ENCODE measurements around the gene DMXL2.

DNA sequence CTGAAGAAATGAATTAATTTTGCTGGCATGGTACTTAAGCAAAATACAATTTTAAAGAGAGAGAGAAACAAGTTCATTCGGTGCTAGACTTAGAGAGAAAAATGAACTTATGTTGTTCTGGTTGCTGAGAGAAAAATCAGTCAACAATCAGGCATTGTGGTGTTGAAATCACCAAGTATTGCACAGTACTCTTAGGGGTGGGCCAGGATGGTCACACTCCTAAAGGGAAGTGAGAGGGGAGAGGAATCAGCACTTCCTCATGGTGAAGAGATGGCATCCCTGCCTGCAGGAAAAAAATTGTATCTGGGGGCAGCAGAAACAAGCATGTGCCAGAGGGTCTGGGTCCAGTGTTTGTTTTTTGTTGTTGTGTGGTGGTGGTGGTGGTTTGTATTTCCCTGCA is 7.0 kb upstream of the DMXL2 start:
- TF ChIP-seq TAF1 (IDR thresholded peaks at IDR 0.05; ENCODE audit: control insufficient read depth, extremely low read depth, insufficient read depth, low read length, severe bottlenecking), result no peak
- no peak for TF ChIP-seq ARID2 (IDR thresholded peaks at IDR 0.05)
- no peak for TF ChIP-seq ZBTB7A (IDR thresholded peaks at IDR 0.05; ENCODE audit: borderline replicate concordance, control insufficient read depth, low read depth, low read length)
- no peak for TF ChIP-seq PHB (CRISPR knock-in tag; IDR thresholded peaks at IDR 0.05)
- TF ChIP-seq, protein P1, sequence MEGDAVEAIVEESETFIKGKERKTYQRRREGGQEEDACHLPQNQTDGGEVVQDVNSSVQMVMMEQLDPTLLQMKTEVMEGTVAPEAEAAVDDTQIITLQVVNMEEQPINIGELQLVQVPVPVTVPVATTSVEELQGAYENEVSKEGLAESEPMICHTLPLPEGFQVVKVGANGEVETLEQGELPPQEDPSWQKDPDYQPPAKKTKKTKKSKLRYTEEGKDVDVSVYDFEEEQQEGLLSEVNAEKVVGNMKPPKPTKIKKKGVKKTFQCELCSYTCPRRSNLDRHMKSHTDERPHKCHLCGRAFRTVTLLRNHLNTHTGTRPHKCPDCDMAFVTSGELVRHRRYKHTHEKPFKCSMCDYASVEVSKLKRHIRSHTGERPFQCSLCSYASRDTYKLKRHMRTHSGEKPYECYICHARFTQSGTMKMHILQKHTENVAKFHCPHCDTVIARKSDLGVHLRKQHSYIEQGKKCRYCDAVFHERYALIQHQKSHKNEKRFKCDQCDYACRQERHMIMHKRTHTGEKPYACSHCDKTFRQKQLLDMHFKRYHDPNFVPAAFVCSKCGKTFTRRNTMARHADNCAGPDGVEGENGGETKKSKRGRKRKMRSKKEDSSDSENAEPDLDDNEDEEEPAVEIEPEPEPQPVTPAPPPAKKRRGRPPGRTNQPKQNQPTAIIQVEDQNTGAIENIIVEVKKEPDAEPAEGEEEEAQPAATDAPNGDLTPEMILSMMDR (IDR thresholded peaks at IDR 0.05 in 2 of 3, conservative IDR thresholded peaks at IDR 0.05 in 1 of 3; ENCODE audit: insufficient read depth in 2 of 3, low read depth in 1 of 3, low read length in 3 of 3), result no peak
- TF ChIP-seq, protein P2, sequence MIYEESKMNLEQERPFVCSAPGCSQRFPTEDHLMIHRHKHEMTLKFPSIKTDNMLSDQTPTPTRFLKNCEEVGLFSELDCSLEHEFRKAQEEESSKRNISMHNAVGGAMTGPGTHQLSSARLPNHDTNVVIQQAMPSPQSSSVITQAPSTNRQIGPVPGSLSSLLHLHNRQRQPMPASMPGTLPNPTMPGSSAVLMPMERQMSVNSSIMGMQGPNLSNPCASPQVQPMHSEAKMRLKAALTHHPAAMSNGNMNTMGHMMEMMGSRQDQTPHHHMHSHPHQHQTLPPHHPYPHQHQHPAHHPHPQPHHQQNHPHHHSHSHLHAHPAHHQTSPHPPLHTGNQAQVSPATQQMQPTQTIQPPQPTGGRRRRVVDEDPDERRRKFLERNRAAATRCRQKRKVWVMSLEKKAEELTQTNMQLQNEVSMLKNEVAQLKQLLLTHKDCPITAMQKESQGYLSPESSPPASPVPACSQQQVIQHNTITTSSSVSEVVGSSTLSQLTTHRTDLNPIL (CRISPR knock-in tag; IDR thresholded peaks at IDR 0.05), result no peak
- TF ChIP-seq SMAD1 (IDR thresholded peaks at IDR 0.05; ENCODE audit: low read depth, low read length, partially characterized antibody), result no peak
- no peak for TF ChIP-seq FOXK1 (CRISPR knock-in tag; IDR thresholded peaks at IDR 0.05; ENCODE audit: borderline replicate concordance)
- TF ChIP-seq, protein P3, sequence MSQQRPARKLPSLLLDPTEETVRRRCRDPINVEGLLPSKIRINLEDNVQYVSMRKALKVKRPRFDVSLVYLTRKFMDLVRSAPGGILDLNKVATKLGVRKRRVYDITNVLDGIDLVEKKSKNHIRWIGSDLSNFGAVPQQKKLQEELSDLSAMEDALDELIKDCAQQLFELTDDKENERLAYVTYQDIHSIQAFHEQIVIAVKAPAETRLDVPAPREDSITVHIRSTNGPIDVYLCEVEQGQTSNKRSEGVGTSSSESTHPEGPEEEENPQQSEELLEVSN (IDR thresholded peaks at IDR 0.05; ENCODE audit: borderline replicate concordance in 1 of 2, extremely low read depth in 1 of 2, insufficient read depth in 1 of 2, insufficient read length in 1 of 2, low read depth in 1 of 2, low read length in 1 of 2, poor library complexity in 1 of 2, severe bottlenecking in 1 of 2), result no peak
- TF ChIP-seq, protein P4, sequence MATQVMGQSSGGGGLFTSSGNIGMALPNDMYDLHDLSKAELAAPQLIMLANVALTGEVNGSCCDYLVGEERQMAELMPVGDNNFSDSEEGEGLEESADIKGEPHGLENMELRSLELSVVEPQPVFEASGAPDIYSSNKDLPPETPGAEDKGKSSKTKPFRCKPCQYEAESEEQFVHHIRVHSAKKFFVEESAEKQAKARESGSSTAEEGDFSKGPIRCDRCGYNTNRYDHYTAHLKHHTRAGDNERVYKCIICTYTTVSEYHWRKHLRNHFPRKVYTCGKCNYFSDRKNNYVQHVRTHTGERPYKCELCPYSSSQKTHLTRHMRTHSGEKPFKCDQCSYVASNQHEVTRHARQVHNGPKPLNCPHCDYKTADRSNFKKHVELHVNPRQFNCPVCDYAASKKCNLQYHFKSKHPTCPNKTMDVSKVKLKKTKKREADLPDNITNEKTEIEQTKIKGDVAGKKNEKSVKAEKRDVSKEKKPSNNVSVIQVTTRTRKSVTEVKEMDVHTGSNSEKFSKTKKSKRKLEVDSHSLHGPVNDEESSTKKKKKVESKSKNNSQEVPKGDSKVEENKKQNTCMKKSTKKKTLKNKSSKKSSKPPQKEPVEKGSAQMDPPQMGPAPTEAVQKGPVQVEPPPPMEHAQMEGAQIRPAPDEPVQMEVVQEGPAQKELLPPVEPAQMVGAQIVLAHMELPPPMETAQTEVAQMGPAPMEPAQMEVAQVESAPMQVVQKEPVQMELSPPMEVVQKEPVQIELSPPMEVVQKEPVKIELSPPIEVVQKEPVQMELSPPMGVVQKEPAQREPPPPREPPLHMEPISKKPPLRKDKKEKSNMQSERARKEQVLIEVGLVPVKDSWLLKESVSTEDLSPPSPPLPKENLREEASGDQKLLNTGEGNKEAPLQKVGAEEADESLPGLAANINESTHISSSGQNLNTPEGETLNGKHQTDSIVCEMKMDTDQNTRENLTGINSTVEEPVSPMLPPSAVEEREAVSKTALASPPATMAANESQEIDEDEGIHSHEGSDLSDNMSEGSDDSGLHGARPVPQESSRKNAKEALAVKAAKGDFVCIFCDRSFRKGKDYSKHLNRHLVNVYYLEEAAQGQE (IDR thresholded peaks at IDR 0.05; ENCODE audit: borderline replicate concordance), result no peak
- TF ChIP-seq, protein P4 (CRISPR knock-in tag; IDR thresholded peaks at IDR 0.05; ENCODE audit: low read depth), result no peak
- TF ChIP-seq CC2D1A (IDR thresholded peaks at IDR 0.05), result no peak
- TF ChIP-seq POLR2A (conservative IDR thresholded peaks at IDR 0.05), result no peak
- TF ChIP-seq, protein P5, sequence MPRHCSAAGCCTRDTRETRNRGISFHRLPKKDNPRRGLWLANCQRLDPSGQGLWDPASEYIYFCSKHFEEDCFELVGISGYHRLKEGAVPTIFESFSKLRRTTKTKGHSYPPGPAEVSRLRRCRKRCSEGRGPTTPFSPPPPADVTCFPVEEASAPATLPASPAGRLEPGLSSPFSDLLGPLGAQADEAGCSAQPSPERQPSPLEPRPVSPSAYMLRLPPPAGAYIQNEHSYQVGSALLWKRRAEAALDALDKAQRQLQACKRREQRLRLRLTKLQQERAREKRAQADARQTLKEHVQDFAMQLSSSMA (CRISPR knock-in tag; IDR thresholded peaks at IDR 0.05), result no peak
- TF ChIP-seq, protein P6, sequence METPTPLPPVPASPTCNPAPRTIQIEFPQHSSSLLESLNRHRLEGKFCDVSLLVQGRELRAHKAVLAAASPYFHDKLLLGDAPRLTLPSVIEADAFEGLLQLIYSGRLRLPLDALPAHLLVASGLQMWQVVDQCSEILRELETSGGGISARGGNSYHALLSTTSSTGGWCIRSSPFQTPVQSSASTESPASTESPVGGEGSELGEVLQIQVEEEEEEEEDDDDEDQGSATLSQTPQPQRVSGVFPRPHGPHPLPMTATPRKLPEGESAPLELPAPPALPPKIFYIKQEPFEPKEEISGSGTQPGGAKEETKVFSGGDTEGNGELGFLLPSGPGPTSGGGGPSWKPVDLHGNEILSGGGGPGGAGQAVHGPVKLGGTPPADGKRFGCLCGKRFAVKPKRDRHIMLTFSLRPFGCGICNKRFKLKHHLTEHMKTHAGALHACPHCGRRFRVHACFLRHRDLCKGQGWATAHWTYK (CRISPR knock-in tag; IDR thresholded peaks at IDR 0.05), result no peak
